Osteocyte (in vitro differentiated cells): ENCODE data around the gene RCCD1. TPM values are rescaled to one million over a fixed set of nuclear protein-coding genes. Genes with fewer than 3 reads are reported as not detected.

Source experiments
- DNase-seq: peaks from one replicate; pipeline ENCODE4 v3.0.0; 2021; ENCODE audit warnings: mixed read lengths; ENCODE audit not compliant: unreplicated experiment; ENCODE audit errors: extremely low spot score
- H3K27ac Mint-ChIP-seq: one replicate; pipeline ENCODE4 v1.8.0; 2021; ENCODE audit warnings: mild to moderate bottlenecking, mixed read lengths; ENCODE audit not compliant: unreplicated experiment
- H3K27me3 Mint-ChIP-seq: one replicate; pipeline ENCODE4 v1.8.0; 2021; ENCODE audit warnings: mixed read lengths; ENCODE audit not compliant: unreplicated experiment
- H3K36me3 Mint-ChIP-seq: one replicate; pipeline ENCODE4 v1.8.0; 2021; ENCODE audit warnings: mixed read lengths; ENCODE audit not compliant: unreplicated experiment
- H3K4me1 Mint-ChIP-seq: one replicate; pipeline ENCODE4 v1.8.0; 2021; ENCODE audit warnings: mixed read lengths; ENCODE audit not compliant: unreplicated experiment
- H3K4me3 Mint-ChIP-seq: one replicate; pipeline ENCODE4 v1.8.0; 2021; ENCODE audit warnings: mild to moderate bottlenecking, moderate library complexity, mixed read lengths; ENCODE audit not compliant: unreplicated experiment
- H3K9me3 Mint-ChIP-seq: one replicate; pipeline ENCODE4 v1.8.0; 2021; ENCODE audit warnings: mixed read lengths; ENCODE audit not compliant: unreplicated experiment
- total RNA-seq: library from RNA; stranded (reverse); gene quantifications from 2 replicates; pipeline ENCODE4 v1.2.1, GENCODE V29; 2021
- TF ChIP-seq, protein P1 (sequence below): fragments of 200-600 bp; sonication (generic); IDR thresholded peaks from 2 replicates; pipeline ENCODE4 v1.5.0; 2021; ENCODE audit warnings: antibody characterized with exemption, mild to moderate bottlenecking, moderate library complexity

RCCD1 gene
- total RNA-seq, 1 donor from 2014 or later, result 12.0 TPM

DNA sequence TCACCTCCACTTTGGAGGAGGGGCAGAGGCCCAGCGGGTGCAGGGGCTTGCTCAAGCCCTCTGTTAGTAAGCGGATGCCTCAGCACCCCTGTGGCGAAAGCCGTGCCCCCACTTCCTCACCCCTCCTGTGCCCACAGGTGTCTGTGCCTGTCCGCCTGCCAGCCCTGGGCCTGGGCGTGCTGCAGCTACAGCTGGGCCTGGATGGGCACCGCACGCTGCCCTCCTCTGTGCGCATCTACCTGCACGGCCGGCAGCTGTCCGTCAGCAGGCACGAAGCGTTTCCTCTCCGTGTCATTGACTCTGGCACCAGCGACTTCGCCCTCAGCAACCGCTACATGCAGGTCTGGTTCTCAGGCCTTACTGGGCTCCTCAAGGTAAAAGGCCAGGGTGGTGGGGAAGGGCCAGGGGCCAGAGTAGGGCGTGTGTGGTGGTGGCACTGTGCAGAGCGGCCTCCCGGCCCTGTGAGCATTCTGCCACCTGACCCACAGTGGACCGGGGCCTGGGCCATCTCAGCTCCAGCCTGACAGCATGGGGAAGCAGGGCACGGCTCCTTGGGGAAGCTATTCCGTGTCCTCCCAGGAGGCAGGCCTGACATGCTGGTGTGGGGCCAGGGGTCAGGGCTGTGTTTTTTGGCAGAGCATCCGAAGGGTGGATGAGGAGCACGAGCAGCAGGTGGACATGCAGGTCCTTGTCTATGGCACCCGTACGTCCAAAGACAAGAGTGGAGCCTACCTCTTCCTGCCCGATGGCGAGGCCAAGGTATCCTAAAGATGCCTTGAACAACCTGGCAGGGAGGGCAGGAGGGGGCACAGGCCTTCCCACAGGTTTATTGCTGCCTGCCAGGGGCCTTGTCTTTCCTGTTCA lies 42.5 kb upstream of the RCCD1 start:
- no peak for DNase-seq
- no peaks in the 10 kb centered on the region for H3K4me1 Mint-ChIP-seq
- no peak overlapping the region for H3K4me3 Mint-ChIP-seq
- no peaks in the 10 kb centered on the region for H3K27me3 Mint-ChIP-seq
- TF ChIP-seq, protein P1, sequence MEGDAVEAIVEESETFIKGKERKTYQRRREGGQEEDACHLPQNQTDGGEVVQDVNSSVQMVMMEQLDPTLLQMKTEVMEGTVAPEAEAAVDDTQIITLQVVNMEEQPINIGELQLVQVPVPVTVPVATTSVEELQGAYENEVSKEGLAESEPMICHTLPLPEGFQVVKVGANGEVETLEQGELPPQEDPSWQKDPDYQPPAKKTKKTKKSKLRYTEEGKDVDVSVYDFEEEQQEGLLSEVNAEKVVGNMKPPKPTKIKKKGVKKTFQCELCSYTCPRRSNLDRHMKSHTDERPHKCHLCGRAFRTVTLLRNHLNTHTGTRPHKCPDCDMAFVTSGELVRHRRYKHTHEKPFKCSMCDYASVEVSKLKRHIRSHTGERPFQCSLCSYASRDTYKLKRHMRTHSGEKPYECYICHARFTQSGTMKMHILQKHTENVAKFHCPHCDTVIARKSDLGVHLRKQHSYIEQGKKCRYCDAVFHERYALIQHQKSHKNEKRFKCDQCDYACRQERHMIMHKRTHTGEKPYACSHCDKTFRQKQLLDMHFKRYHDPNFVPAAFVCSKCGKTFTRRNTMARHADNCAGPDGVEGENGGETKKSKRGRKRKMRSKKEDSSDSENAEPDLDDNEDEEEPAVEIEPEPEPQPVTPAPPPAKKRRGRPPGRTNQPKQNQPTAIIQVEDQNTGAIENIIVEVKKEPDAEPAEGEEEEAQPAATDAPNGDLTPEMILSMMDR, result no peak
- H3K27ac Mint-ChIP-seq, result no peak overlapping the region
- H3K36me3 Mint-ChIP-seq, result peaks cover 25% of the 10 kb centered on the region
- H3K9me3 Mint-ChIP-seq, result no peaks in the 10 kb centered on the region

DNA sequence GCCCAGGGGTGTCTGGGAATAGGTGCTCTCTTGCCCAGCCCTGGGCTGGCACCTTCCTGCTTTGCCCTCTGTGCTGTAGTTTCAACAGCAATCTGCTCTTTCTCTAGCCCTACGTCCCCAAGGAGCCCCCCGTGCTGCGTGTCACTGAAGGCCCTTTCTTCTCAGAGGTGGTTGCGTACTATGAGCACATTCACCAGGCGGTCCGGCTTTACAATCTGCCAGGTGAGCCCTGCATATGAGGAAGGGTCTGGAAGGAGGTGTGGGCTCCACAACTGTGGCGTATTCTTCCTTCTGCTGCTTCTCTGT lies 42.0 kb upstream of the RCCD1 start:
- Mint-ChIP-seq H3K27me3 (no peaks in the 10 kb centered on the region), H3K4me3 (no peak overlapping the region), H3K36me3 (peaks cover 26% of the 10 kb centered on the region), H3K4me1 (no peaks in the 10 kb centered on the region), H3K27ac (no peak overlapping the region), H3K9me3 (no peaks in the 10 kb centered on the region)
- TF ChIP-seq, protein P1, result no peak
- DNase-seq, result no peak

DNA sequence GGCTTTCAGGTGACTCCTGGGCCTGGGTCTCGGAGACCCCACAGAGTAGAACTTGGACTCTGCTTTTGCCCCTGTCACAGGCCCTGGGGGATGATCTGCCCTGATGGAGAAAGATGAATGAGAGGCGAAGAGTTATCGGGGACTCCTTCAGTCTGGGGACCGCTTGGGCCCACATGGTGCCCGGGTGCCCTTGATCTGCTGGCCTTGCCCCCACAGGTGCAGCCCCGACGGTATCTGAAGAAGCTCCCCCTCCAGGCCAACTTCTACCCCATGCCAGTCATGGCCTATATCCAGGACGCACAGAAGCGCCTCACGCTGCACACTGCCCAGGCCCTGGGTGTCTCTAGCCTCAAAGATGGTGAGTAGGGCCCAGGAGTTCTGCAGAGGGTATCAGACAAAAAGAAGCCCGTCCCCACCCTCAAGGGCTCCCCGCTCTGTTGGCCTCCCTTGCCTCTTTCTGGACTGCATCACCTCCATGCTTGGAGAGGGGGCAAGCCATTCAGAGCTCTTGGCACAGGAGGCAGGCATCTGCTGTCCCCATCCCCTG lies 41.2 kb upstream of the RCCD1 start:
- H3K27me3 Mint-ChIP-seq, result no peaks in the 10 kb centered on the region
- DNase-seq, result no peak
- H3K36me3 Mint-ChIP-seq, result peaks cover 29% of the 10 kb centered on the region
- TF ChIP-seq, protein P1, result no peak
- no peak overlapping the region for H3K27ac Mint-ChIP-seq
- H3K4me1 Mint-ChIP-seq, result no peaks in the 10 kb centered on the region
- no peaks in the 10 kb centered on the region for H3K9me3 Mint-ChIP-seq
- H3K4me3 Mint-ChIP-seq, result no peak overlapping the region

DNA sequence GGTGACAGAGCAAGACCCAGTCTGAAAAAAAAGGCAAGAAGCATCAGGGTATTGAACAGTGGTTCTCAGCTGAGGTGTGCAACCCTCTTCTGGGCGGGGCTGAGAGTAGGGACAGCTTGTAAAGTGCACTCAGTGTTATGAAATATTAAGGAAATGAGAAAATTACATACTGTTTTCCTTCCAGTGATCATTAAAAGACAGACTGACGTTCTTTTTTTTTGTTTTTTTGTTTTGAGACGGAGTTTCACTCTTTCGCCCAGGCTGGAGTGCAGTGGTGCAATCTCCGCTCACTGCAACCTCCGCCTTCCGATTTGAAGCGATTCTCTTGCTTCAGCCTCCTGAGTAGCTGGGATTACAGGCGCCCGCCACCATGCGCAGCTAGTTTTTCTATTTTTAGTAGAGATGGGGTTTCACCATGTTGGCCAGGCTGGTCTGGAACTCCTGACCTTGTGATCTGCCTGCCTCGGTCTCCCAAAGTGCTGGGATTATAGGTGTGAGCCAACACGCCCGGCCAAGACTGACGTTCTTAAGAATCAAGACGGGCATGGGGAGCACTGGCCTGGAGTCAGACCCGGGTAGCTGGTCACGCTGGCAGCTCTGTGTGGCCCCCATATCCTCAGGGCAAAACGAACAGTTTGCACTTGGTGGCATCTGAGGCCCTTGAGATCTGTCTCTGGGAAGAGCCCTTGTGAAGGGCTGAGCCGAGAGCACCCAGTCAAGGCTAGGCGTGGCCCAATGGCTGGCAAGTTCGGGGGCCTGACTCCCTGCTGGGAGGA lies 40.2 kb upstream of the RCCD1 start:
- Mint-ChIP-seq H3K27me3 (no peaks in the 10 kb centered on the region), H3K4me1 (no peaks in the 10 kb centered on the region), H3K27ac (no peak overlapping the region), H3K36me3 (peaks cover 35% of the 10 kb centered on the region), H3K4me3 (no peak overlapping the region), H3K9me3 (no peaks in the 10 kb centered on the region)
- TF ChIP-seq, protein P1, result no peak
- no peak for DNase-seq
